GM19099 (cell line): Measurements from ENCODE around the gene CAPZB.

ENCODE experiments used
- POLR2A ChIP-seq: IDR thresholded peaks from 3 replicates; pipeline ENCODE4 v1.6.1; 2011; ENCODE audit warnings: low read depth; ENCODE audit not compliant: insufficient read length; ENCODE audit errors: extremely low read depth

The CAPZB gene

DNA sequence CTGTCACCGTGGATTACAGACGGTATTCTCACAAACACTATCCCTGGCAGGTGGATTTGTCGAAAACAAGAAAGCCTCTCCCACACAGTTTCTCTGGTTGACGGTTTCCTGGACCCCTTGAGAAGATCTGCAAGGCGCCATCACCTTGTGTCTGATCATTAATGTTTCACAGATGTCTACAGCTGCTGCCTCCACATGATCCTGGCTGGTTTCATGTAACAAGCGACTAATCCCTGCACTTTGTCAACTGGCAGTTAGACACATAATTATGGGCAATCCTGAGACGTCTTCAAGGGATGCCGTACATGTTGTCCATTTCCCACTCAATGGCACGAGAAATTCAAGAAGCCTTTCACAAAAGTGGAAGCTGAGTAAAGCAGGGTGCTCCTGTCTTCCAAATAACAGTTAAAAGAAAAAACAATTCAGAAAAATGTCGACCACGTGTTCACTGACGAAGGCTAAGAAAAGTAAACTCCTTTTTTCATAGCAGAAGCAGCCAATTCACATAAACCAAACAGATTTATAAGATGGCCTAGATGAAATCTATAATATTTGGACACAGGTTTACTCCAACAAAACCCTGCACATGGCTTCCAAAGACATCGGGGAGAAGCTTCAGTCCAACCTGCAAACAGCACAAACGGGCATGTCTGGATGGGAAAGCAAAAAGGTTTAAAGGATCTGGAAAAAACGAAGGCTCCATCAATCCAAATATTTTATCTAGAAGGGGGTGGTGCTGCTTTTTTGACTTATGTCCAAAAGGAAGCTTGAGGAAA, 52.2 kb downstream of the CAPZB start:
- no peak for TF ChIP-seq POLR2A

DNA sequence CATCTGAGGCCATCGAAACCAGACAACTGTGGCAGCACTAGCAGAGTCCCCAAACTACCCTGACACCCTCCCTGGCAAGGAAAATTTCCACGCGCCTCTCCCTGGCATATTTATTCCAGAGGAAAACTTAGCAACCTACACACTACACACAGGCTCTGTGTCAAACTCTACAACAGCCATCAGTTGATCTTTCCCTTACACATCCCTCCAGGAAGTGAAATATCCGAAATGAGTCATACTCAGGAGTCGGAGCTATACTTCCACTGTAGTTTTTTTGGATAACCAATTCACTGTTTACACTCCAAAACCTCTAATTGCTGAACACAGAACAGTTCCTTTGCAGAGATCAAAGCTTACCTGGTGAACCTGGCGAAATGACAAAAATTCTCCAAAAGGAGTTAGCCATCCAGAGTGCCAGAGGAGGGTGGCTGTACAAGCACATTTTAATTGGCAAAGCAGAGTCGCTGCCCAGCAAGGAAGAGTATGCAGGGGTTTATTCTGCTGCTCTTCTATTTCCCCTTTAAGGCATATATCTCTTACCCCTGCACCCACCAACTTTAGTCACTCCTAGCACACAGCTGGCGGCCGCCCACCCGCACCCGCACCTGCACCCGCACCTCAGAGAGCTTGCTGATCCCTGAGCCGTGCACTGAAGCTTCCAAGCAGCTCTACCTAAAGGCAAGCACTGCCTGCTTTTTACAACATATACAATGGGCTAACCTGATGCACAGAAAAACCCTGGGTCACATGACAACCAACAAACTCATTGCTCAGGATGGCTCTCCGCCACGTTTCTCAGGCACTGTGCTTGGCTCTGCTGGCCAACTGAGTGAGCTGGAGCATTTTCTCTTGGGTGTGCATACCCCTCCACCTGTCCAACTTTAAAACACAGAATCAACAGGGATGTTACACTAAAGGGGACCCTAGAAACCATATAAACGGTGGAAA, 54.9 kb downstream of the CAPZB start:
- TF ChIP-seq POLR2A: no peak

DNA sequence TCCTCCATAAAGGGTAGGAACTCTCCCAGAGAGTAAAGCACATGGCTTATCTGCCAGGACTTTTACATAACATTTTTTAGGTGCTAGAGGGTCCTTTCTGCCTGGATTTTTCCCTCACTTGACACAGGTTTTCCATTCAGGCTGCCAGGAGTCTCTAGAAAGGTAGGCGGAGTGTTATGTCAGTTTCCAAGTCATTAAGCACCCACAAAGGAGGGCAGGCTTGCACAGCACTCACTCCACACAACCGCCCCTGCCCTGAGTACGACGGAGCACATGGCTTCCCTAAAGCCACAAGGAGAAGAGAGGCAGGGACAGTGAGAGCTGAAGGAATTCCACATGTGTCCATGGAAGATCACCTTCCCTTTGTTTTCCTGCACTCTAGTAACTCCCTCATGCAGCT, 55.7 kb downstream of the CAPZB start:
- TF ChIP-seq POLR2A: no peak

DNA sequence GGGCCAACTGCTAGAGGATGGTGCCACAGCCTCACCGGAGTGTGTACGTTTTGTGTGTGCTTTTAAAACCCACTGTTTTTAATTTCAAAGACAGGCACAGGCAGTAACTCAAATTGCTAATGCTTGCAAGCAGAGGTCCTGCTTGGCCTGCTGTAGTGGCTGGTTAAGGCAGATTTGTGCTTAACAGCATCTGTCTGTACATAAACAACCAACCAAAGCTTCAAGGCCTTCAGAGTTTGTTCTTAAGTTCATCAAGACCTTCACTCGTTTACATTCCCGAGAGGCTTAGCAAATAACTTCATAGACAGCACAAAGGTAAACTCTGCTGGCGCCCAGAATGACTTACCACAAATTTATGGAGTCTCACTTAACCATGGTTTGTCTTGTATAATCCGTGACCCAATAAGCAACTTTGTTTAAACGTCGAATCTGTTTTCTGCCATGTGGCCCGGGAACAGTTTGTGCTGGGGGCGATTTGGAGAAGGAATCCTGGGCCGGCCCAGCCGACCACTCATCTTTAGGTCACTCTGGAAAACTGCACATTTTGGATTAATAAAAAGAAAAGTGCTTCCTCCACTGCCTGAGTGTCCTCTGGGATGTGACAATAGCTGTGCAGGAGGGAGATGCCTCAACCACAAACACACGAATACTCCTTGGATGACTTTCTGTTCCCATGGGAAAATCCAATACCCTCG, 58.1 kb downstream of the CAPZB start:
- no peak for TF ChIP-seq POLR2A

DNA sequence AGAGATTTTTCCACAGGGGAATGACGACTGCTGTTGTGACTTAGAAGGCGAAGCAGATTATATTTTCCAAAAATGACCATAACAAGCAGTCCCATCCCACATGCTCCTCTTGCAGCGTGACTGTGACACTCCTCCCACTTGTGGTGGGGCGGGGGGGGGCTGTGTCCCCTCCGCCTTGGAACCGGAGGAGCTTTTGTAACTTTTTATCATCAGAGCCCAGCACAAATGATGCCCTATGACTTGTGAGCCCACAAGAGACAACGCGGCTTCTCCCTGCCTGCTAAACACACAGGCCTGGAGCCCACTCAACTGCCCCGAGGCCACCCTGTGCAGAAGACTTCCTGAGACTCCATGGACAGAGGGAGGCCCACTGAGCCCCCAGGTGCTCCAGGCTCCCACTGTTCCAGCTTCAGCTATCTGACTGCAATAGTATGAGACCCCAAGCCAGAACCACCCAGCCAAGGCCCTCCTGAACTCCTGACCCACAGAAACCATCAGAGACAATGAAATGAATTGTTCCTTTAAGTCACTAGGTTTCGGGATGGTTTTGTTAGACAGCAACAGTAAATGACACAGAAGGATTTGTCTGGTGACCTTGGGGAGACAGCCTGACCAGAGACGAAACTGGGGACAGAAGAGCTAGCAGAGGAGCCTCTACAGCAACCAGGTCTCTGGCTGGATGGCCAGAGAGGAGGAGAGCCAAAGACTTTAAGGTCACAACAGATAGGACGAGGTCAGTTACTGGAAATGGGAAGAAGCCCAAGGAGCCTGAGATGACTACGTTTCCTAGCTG, 58.8 kb downstream of the CAPZB start:
- no peak for TF ChIP-seq POLR2A

DNA sequence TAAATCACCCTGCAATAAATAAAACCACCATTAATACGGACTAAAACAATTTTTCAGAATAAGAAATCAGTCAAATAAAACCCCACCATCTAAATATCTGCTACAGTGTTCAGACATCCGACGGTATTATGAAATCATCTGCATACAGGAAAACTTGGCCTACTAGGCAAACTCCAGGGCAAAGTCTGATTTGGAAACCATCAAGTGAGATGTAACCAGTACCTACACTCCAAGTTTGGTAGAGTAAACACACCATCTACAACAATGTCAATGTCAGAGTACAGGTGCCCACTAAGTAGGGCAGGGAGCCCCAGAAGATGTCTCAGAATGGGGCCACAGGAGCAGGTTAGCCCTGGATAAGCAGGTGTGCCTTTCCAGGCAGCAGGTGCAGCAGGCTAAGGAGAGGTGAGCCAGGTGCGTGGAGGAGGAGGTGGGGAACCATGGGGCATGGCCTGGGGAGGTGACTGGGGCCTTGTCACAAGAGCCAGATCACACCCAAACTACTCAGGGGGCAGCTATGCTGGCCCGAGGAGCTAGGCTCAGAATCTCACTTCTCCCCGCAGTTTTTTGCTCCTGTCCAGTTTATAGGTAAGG, 59.6 kb downstream of the CAPZB start:
- TF ChIP-seq POLR2A: no peak

DNA sequence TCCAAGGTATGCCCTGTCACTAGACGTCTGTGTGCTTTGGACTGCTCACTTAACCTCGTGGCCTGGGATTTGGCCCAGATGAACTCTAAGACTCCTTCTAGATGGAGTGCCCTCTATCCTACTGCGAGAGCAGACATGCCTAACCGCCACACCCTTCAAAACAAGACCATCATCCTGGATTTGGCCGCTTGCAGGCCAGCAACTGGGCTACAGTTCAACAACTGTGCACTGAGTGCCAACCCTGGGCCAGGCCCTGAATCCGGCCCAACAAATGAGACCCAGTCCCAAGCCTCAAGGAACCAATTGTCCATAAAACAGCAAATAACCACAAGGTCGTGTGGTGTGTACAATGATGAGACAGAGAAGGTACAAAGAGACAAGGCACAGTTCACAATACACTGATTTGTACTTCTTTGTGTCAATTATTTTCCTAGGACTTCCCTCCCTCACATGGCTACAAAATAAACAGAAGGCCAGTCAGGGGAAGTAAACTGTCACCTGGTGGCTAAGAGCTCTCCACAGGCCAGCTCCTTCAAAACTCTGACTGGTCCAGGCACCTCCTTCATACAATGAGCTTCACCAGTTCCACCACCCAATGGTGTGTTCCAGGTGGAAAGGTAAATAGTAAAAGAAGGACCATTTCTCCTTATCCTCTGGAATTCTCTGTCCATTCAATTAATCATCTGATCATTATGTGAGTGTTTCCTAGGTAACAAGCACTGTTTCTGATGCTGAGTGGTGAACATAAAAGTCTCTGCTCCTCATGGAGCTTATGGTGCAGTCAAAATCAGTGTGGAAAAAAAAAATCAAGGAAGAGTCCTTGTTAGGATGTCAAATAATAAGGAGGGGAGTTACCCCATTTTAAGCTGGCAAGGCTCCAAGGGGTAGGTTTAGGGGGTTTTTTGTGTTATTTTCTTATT, 60.4 kb downstream of the CAPZB start:
- no peak for TF ChIP-seq POLR2A

DNA sequence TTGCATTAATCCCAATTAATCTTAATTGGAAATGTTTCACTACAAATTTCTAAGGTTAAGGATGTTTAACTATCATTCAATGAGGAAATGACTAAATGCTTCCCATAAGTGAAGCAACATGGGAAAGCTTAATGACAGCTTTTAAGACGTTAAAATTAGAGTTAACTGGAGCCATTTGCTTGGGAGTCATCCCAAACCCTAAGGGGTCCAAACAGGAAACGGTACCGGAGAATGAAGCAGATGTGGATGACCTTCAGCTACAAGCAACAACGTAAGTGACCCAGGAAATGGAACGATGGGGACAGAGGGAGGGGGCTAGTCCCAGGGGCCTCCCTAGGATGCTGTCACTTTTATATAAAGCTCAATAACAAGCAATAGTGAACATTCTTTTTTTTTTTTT, 62.2 kb downstream of the CAPZB start:
- no peak for TF ChIP-seq POLR2A

DNA sequence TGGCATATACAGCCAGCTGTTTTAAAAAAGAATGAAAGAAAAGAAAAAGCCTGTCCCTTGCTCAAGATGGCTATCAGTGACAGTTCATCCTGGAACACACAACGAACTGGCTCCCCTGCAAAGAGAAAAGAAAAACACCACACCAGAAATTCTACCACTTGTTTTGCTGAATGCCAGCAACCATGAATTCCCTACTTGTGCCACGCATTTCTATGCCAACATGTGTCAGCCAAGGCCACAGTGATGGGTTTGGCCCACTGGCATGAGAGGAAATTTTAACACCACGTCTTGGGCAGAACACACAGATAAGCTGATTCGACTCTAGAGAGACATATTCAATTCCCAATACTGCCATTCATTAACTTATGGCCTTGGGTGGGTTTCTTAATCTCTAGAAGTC, 64.0 kb downstream of the CAPZB start:
- no peak for TF ChIP-seq POLR2A

DNA sequence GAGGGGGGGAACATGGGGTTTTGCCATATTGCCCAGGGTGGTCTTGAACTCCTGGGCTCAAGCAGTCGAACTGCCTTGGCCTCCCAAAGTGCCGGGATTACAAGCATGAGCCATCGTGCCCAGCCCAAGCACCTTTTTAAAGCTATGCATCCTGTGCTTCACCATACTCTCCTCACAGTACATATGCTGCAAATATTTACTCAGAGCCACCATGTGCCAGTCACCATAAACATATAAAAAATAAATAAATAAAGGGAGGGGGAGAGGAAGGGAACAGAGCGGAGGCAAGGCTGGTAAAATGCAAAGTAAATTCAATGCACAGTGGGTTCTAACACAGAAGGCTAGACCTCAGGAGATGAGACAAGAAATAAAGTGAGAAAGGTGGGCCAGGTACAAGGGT, 64.7 kb downstream of the CAPZB start:
- TF ChIP-seq POLR2A: no peak

DNA sequence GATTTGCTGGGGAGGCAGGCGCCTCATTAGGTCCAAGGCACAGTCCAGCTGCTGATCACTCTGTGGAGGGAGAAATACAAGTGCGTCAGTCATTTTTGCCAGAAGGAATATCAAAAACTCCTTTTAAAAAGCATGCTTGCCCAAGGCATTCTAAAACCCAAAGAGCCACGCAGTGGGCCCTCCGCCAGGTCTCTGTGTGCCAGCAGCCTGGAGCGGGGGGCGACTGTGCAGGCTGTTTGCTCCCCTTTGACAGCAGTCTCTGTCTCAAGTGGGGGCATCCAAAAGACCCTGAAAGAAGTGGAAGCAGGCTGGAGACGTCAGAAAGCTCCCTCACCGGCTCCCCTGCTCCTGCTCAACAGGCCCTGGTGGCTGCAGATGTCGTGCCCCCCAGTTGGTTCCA, 65.6 kb downstream of the CAPZB start:
- no peak for TF ChIP-seq POLR2A

DNA sequence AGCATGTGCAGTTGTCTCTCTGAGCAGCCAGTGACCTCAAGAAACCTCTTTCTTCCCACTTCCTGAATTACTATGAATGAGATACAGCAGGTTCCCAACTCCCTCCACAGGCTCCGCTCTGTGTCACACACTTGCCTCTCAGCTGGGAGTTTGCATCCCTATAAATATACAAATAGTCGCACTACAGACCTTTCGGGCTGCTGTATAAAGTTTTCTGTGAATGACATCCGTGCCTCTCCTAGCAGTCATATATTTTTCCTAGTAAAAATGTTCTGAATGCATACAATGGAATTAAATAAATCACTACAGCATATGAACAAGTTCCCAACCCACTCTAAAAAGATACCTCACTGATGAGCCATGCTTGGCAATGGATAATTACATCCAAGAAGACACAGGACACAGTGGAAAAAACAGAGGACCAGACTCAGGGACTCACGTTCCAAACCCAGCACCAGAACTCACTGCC, 66.8 kb downstream of the CAPZB start:
- TF ChIP-seq POLR2A: no peak

DNA sequence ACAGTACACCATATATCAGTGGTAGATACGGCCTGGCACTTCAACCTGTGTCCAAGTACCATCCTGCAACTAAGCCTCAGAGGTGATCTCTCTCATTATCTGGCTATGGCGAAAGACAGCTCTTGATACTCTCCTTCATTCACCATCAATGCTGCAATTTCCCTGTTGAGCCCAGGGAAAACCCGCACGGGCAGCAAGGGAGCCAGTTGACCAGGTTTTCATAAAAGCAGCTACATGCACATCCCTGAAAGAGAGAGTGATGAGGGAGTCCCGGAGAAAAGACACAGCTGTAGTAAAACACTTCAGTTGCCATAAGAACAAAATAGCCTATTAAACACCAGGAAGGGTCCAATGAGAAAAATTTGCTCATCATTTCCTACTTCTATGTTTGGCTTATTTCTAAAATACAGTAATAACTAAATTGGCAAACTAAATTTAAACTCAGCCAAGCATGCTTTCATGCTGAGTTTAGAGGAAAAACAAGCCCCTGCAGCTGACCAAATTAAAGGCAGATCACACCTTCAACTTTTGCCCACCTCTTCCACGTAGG, 68.3 kb downstream of the CAPZB start:
- no peak for TF ChIP-seq POLR2A
